HCT116 (cell line): ENCODE measurements around the gene CNTNAP2. TPM values are rescaled to one million over a fixed set of nuclear protein-coding genes. Genes with fewer than 3 reads are reported as not detected.

ENCODE experiments used
- ATAC-seq: fragments of 200-7000 bp; cut with Tn5 transposase; 2 replicates; pipeline ENCODE4 v1.9.1; 2020; ENCODE audit warnings: mild to moderate bottlenecking, moderate library complexity
- BruUV-seq: library from RNA; stranded (reverse); fragments of 400-500 nt; replicated peaks from 2 replicates; lab custom pipeline; 2021; lab: Mats Ljungman, UMichigan
- CTCF ChIA-PET: fragments of 300-600 bp; sonication (Branson Sonifier 250); formaldehyde crosslinking; loops from one replicate; lab custom pipeline; 2021; ENCODE audit warnings: antibody characterized with exemption; lab: Charles Lee
- POLR2A ChIA-PET: fragments of 300-600, 350-600 bp; sonication (Branson Sonifier 250); formaldehyde crosslinking; loops from one replicate; lab custom pipeline; 2021; ENCODE audit warnings: antibody characterized with exemption; lab: Charles Lee
- RAD21 ChIA-PET, 2 experiments: fragments of 300-600 bp; sonication (Branson Sonifier 250); formaldehyde crosslinking; loops; one replicate each; lab custom pipeline; 2023; ENCODE audit warnings: low total read pairs in 2 of 2; ENCODE audit not compliant: uncharacterized antibody in 2 of 2, unreplicated experiment in 2 of 2, low non-redundant PET in 1 of 2; lab: Charles Lee
- DNase-seq: peaks from one replicate; pipeline ENCODE4 v3.0.0-alpha.2; 2010; ENCODE audit warnings: low read depth, low spot score
- H2AFZ ChIP-seq: fragments of 200-600 bp; shearing (Covaris generic), sonication (generic); 2 replicates; pipeline ENCODE4 v1.6.1; 2017; ENCODE audit warnings: low read depth, mixed run types, mixed read lengths, antibody characterized with exemption, low read length; ENCODE audit not compliant: poor library complexity, severe bottlenecking
- H3K27ac ChIP-seq: 2 replicates; pipeline ENCODE4 v1.5.1; 2012; ENCODE audit warnings: low read depth, low read length
- H3K27me3 ChIP-seq: fragments of 200-600 bp; sonication (generic); 2 replicates; pipeline ENCODE4 v1.6.1; 2016; ENCODE audit warnings: mixed run types, low read length, mixed read lengths; ENCODE audit not compliant: insufficient read depth
- H3K36me3 ChIP-seq, 2 experiments: fragments of 200-500 bp in 1 of 2; fragments of 200-600 bp in 1 of 2; sonication (Bioruptor generic) in 1 of 2; sonication (generic) in 1 of 2; 2 replicates each; pipeline versions ENCODE4 v1.5.1 to v1.6.1; 2014 to 2016; ENCODE audit warnings: low read length in 2 of 2, inconsistent platforms in 1 of 2, mixed read lengths in 1 of 2, mixed run types in 1 of 2; ENCODE audit not compliant: insufficient read depth in 2 of 2, control insufficient read depth in 1 of 2
- H3K4me1 ChIP-seq, 2 experiments: fragments of 200-600 bp in 1 of 2; sonication (generic) in 1 of 2; 2 replicates each; pipeline versions ENCODE4 v1.5.1 to v1.6.1; 2012 to 2017; ENCODE audit warnings: low read length in 2 of 2, inconsistent platforms in 1 of 2, mild to moderate bottlenecking in 1 of 2, mixed read lengths in 1 of 2, mixed run types in 1 of 2, moderate library complexity in 1 of 2; ENCODE audit not compliant: insufficient read depth in 2 of 2, control insufficient read depth in 1 of 2
- H3K4me2 ChIP-seq: fragments of 200-600 bp; sonication (generic); 2 replicates; pipeline ENCODE4 v1.6.1; 2017; ENCODE audit warnings: mixed run types, low read length, mixed read lengths
- H3K4me3 ChIP-seq, 2 experiments: fragments of 200-600 bp in 1 of 2; sonication (generic) in 1 of 2; replicated peaks in 1 of 2; 2 replicates each; pipeline ENCODE4 v1.5.1; 2011 to 2016; ENCODE audit warnings: low read length in 2 of 2, control low read depth in 1 of 2, low read depth in 1 of 2, mild to moderate bottlenecking in 1 of 2, mixed read lengths in 1 of 2, mixed run types in 1 of 2
- H3K79me2 ChIP-seq: fragments of 200-600 bp; sonication (generic); 2 replicates; pipeline ENCODE4 v1.6.1; 2017; ENCODE audit warnings: mild to moderate bottlenecking, mixed run types, low read length, moderate library complexity, mixed read lengths; ENCODE audit not compliant: insufficient read depth
- H3K9ac ChIP-seq: fragments of 200-600 bp; sonication (generic); 2 replicates; pipeline ENCODE4 v1.6.1; 2016; ENCODE audit warnings: low read length, mixed read lengths
- H3K9me2 ChIP-seq: fragments of 200-600 bp; sonication (generic), shearing (Covaris generic); 2 replicates; pipeline ENCODE4 v1.6.1; 2017; ENCODE audit warnings: mixed run types, mild to moderate bottlenecking, moderate library complexity; ENCODE audit not compliant: insufficient read depth
- H3K9me3 ChIP-seq, 2 experiments: fragments of 200-500 bp in 1 of 2; fragments of 200-600 bp in 1 of 2; sonication (Bioruptor generic) in 1 of 2; sonication (generic) in 1 of 2; 2 replicates each; pipeline ENCODE4 v1.6.1; 2014 to 2017; ENCODE audit warnings: low read length in 2 of 2, mixed read lengths in 2 of 2, inconsistent platforms in 1 of 2, low read depth in 1 of 2, mild to moderate bottlenecking in 1 of 2, mixed run types in 1 of 2, moderate library complexity in 1 of 2; ENCODE audit not compliant: control insufficient read depth in 1 of 2, insufficient read depth in 1 of 2
- H4K20me1 ChIP-seq: fragments of 200-600 bp; sonication (generic), shearing (Covaris generic); 2 replicates; pipeline ENCODE4 v1.6.1; 2017; ENCODE audit warnings: mixed run types, mild to moderate bottlenecking, moderate library complexity; ENCODE audit not compliant: insufficient read depth
- ATF3 ChIP-seq: IDR thresholded peaks from 2 replicates; pipeline ENCODE4 v1.6.1; 2012
- CBX3 ChIP-seq: IDR thresholded peaks from 2 replicates; pipeline ENCODE4 v1.6.1; 2012; ENCODE audit warnings: low read depth
- EGR1 ChIP-seq: IDR thresholded peaks from 2 replicates; pipeline ENCODE4 v1.6.1; 2012; ENCODE audit warnings: low read depth
- EZH2 ChIP-seq: fragments of 200-600 bp; sonication (generic); IDR thresholded peaks from 2 replicates; pipeline ENCODE4 v1.6.1; 2017; ENCODE audit warnings: antibody characterized with exemption, mixed run types
- FOSL1 ChIP-seq: IDR thresholded peaks from 2 replicates; pipeline ENCODE4 v1.6.1; 2012; ENCODE audit warnings: low read depth
- JUND ChIP-seq: IDR thresholded peaks from 2 replicates; pipeline ENCODE4 v1.6.1; 2012
- MAX ChIP-seq: IDR thresholded peaks from 2 replicates; pipeline ENCODE4 v1.6.1; 2012
- POLR2A ChIP-seq: IDR thresholded peaks from 2 replicates; pipeline ENCODE4 v1.7.0; 2011; ENCODE audit warnings: borderline replicate concordance; ENCODE audit not compliant: insufficient read depth, insufficient read length; ENCODE audit errors: extremely low read depth
- POLR2AphosphoS5 ChIP-seq: IDR thresholded peaks from 2 replicates; pipeline ENCODE4 v1.6.1; 2011; ENCODE audit warnings: mild to moderate bottlenecking, low read depth, low read length, moderate library complexity
- ZFX ChIP-seq: fragments of 450-650 bp; IDR thresholded peaks from 2 replicates; pipeline ENCODE4 v1.6.1; 2017
- ZNF274 ChIP-seq: fragments of 200-500 bp; sonication (Bioruptor generic); IDR thresholded peaks from 2 replicates; pipeline ENCODE4 v1.6.1; 2014; ENCODE audit warnings: mild to moderate bottlenecking, low read depth, low read length, inconsistent platforms
- intact Hi-C: fragments of 100-400 bp; cut with micrococcal nuclease; formaldehyde crosslinking; loops from 2 replicates; pipeline ENCODE4 v1.10.0; 2022
- total RNA-seq: library from RNA; stranded (reverse); gene quantifications from one replicate; pipeline ENCODE4 v1.2.1, GENCODE V29; 2021; ENCODE audit not compliant: unreplicated experiment
- TF ChIP-seq, protein P1 (sequence below): IDR thresholded peaks from 2 replicates; pipeline ENCODE4 v1.6.1; 2011; ENCODE audit warnings: mild to moderate bottlenecking, low read length, moderate library complexity; ENCODE audit not compliant: insufficient replicate concordance; ENCODE audit errors: extremely low read depth
- TF ChIP-seq, protein P2 (sequence below), 3 experiments: fragments of 200-600 bp in 1 of 3; sonication (generic) in 1 of 3; IDR thresholded peaks in 2 of 3; conservative IDR thresholded peaks in 1 of 3; 2 replicates each; pipeline ENCODE4 v1.5.1; 2012 to 2017; ENCODE audit warnings: low read depth in 2 of 3, low read length in 2 of 3, antibody characterized with exemption in 1 of 3, borderline replicate concordance in 1 of 3, control low read depth in 1 of 3, mild to moderate bottlenecking in 1 of 3, mixed read lengths in 1 of 3, mixed run types in 1 of 3, moderate library complexity in 1 of 3; ENCODE audit not compliant: insufficient read depth in 1 of 3

Gene CNTNAP2
- total RNA-seq, 1 experiment from 2014 or later, result 0.37 TPM

GRCh38 chr7:148437043-148437442 lies 2320.4 kb downstream of the CNTNAP2 start:
- RAD21 ChIA-PET, result no interaction called here
- H4K20me1 ChIP-seq, result no peaks in the 10 kb centered on the region
- intact Hi-C loops, result no loop called here
- H3K9me2 ChIP-seq, result no peaks in the 10 kb centered on the region
- H3K4me3 ChIP-seq, result no peak overlapping the region
- DNase-seq (no peak), ATAC-seq (no peak)
- no TSS peak for BruUV-seq
- H3K4me1 ChIP-seq, result no peaks in the 10 kb centered on the region
- H3K36me3 ChIP-seq, result no peaks in the 10 kb centered on the region
- no peaks in the 10 kb centered on the region for H3K9me3 ChIP-seq
- POLR2A ChIA-PET, result no interaction called here
- no peak overlapping the region for H3K27ac ChIP-seq
- no peaks in the 10 kb centered on the region for H3K27me3 ChIP-seq
- H3K4me2 ChIP-seq, result no peak overlapping the region
- CTCF ChIA-PET, result no interaction called here
- H2AFZ ChIP-seq, result no peak overlapping the region
- TF ChIP-seq, protein P1, sequence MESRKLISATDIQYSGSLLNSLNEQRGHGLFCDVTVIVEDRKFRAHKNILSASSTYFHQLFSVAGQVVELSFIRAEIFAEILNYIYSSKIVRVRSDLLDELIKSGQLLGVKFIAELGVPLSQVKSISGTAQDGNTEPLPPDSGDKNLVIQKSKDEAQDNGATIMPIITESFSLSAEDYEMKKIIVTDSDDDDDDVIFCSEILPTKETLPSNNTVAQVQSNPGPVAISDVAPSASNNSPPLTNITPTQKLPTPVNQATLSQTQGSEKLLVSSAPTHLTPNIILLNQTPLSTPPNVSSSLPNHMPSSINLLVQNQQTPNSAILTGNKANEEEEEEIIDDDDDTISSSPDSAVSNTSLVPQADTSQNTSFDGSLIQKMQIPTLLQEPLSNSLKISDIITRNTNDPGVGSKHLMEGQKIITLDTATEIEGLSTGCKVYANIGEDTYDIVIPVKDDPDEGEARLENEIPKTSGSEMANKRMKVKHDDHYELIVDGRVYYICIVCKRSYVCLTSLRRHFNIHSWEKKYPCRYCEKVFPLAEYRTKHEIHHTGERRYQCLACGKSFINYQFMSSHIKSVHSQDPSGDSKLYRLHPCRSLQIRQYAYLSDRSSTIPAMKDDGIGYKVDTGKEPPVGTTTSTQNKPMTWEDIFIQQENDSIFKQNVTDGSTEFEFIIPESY, result no peak
- TF ChIP-seq POLR2A, result no peak
- TF ChIP-seq EGR1, result no peak
- TF ChIP-seq ZNF274, result no peak
- TF ChIP-seq ZFX, result no peak
- TF ChIP-seq ATF3, result no peak
- no peak for TF ChIP-seq JUND
- no peak for TF ChIP-seq EZH2
- no peak for TF ChIP-seq CBX3
- TF ChIP-seq MAX, result no peak
- TF ChIP-seq, protein P2, sequence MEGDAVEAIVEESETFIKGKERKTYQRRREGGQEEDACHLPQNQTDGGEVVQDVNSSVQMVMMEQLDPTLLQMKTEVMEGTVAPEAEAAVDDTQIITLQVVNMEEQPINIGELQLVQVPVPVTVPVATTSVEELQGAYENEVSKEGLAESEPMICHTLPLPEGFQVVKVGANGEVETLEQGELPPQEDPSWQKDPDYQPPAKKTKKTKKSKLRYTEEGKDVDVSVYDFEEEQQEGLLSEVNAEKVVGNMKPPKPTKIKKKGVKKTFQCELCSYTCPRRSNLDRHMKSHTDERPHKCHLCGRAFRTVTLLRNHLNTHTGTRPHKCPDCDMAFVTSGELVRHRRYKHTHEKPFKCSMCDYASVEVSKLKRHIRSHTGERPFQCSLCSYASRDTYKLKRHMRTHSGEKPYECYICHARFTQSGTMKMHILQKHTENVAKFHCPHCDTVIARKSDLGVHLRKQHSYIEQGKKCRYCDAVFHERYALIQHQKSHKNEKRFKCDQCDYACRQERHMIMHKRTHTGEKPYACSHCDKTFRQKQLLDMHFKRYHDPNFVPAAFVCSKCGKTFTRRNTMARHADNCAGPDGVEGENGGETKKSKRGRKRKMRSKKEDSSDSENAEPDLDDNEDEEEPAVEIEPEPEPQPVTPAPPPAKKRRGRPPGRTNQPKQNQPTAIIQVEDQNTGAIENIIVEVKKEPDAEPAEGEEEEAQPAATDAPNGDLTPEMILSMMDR (IDR thresholded peaks at IDR 0.05 in 2 of 3, conservative IDR thresholded peaks at IDR 0.05 in 1 of 3; ENCODE audit: borderline replicate concordance in 1 of 3, insufficient read depth in 1 of 3, low read depth in 2 of 3, low read length in 2 of 3), result no peak
- no peak for TF ChIP-seq FOSL1
- no peak for TF ChIP-seq POLR2AphosphoS5
- H3K79me2 ChIP-seq, result no peaks in the 10 kb centered on the region
- no peak overlapping the region for H3K9ac ChIP-seq
